ENCODE measurements around the gene IL20RB. TPM values are rescaled to one million over a fixed set of nuclear protein-coding genes. Genes with fewer than 3 reads are reported as not detected.
"Not testable (repeated sequence)": the region's sequence is repeated elsewhere in the genome, so short reads cannot be mapped to it uniquely, and the experiment has no call there.

The IL20RB gene
- total and polyA plus RNA-seq, 12 donors: 0.12 to 1.7 (median 0.71) TPM; not detected in 1

DNA sequence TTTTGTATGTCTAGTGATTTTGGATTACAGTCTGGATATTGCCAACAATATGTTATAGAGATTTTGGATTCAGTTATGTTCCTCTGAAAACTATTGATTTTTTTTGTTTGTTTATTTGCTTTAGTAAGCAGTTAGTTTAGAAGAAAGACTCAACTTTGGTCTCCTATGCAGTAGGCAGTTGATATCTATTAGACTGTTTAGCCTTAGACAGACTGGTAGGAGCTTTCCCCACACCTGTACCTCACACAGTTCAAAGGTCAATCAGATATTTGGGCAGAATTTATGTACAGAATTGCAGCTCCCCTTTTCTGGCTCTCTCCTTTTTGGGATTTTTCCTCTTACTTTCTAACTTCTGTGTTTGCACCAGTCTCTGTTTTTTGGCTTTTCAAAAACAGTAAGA is 42.3 kb downstream of the IL20RB start:
- Histone ChIP-seq H3K4me1 (replicated peaks in 1 of 2) (peaks cover 0 to 4% of the 10 kb centered on the region in 2 donors), H3K27ac (no peak overlapping the region), H3K4me3 (no peak overlapping the region), H3K9me3 (replicated peaks in 1 of 3) (no peaks in the 10 kb centered on the region), H3K36me3 (replicated peaks in 1 of 2) (no peaks in the 10 kb centered on the region), H3K27me3 (no peaks in the 10 kb centered on the region)
- no peak for DNase-seq
- TF ChIP-seq, protein P1, sequence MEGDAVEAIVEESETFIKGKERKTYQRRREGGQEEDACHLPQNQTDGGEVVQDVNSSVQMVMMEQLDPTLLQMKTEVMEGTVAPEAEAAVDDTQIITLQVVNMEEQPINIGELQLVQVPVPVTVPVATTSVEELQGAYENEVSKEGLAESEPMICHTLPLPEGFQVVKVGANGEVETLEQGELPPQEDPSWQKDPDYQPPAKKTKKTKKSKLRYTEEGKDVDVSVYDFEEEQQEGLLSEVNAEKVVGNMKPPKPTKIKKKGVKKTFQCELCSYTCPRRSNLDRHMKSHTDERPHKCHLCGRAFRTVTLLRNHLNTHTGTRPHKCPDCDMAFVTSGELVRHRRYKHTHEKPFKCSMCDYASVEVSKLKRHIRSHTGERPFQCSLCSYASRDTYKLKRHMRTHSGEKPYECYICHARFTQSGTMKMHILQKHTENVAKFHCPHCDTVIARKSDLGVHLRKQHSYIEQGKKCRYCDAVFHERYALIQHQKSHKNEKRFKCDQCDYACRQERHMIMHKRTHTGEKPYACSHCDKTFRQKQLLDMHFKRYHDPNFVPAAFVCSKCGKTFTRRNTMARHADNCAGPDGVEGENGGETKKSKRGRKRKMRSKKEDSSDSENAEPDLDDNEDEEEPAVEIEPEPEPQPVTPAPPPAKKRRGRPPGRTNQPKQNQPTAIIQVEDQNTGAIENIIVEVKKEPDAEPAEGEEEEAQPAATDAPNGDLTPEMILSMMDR (IDR thresholded peaks at IDR 0.05): no peak
- TF ChIP-seq POLR2A (IDR thresholded peaks at IDR 0.05): no peak
- intact Hi-C loops (cut with DNase I): no loop called here

DNA sequence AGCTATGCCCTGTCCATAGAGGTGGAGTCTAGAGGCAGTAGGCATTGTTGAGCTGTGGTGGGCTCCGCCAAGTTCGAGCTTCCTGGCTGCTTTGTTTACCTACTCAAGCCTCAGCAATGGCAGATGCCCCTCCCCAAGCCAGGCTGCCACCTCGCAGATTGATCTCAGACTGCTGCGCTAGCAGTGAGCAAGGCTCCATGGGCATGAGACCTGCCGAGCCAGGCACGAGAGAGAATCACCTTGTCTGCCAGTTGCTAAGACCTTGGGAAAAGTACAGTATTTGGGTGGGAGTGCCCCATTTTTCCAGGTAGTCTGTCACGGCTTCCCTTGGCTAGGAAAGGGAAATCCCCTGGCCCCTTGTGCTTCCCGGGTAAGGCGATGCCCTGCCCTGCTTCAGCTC is 49.6 kb downstream of the IL20RB start:
- not testable (repeated sequence) for DNase-seq

DNA sequence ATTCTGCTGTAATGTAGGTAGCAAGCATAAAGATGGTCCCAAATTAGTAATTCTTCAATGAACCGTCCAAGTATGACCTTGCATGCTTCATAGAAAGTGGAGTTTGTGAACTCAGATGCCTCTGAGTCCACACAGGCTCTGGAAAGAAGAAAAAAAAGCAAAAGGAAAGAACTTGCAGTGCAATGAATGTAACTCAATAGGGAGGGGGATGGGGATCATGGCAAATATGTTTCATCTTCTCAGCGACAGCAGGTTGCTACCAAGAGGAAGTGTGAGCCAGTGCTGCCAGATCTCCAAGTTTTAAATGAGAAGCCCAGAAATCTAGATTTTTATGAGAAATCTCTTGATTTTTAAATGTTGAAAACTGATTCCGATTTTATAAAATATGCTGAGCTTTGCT is 50.3 kb downstream of the IL20RB start:
- Histone ChIP-seq H3K27me3 (no peaks in the 10 kb centered on the region), H3K4me1 (replicated peaks in 1 of 2) (no peaks in the 10 kb centered on the region), H3K27ac (no peak overlapping the region), H3K36me3 (replicated peaks in 1 of 2) (no peaks in the 10 kb centered on the region), H3K4me3 (no peak overlapping the region), H3K9me3 (replicated peaks in 1 of 3) (no peaks in the 10 kb centered on the region)
- TF ChIP-seq POLR2A (IDR thresholded peaks at IDR 0.05): no peak
- TF ChIP-seq, protein P1 (IDR thresholded peaks at IDR 0.05): no peak
- WGBS, 4 donors: 56 to 61% (median 59%) methylated on average over 3 of the region's 3 CpGs
- DNase-seq: no peak
- intact Hi-C loops (cut with DNase I): no loop called here

More for the DNA sequence above, 49.6 kb downstream of the IL20RB start:
- H3K4me1 ChIP-seq (replicated peaks in 1 of 2); H3K27ac ChIP-seq; H3K9me3 ChIP-seq (replicated peaks in 1 of 3); H3K27me3 ChIP-seq; H3K4me3 ChIP-seq; H3K36me3 ChIP-seq (replicated peaks in 1 of 2); intact Hi-C loops (cut with DNase I): not testable (repeated sequence)
- 84 to 93% (median 90%) methylated on average over 5 to 9 of the region's 9 CpGs for WGBS, 4 donors

DNA sequence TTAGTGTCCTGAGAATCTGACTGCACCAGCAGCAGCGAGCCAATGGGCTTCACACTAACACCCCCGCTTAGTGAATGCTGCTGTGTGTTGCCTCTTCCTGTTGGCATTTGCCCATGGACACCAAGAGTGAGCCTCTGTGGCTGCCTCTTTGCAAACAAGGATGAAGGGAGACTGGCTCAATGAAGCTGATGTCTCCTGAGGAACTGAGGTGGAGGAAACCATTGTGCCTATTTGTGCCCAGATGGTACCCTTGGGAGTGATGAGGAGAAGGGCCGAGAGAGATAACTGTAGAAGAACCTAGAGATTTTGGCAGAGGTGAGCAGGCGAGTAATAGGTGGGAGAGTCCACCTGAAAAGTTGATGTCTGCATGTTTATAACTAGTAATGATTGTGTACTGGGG is 51.2 kb downstream of the IL20RB start:
- WGBS, 4 donors: 81 to 96% (median 88%) methylated on average over 3 to 4 of the region's 4 CpGs
- TF ChIP-seq, protein P1 (IDR thresholded peaks at IDR 0.05): no peak
- intact Hi-C loops (cut with DNase I): no loop called here
- Histone ChIP-seq H3K27me3 (no peaks in the 10 kb centered on the region), H3K27ac (no peak overlapping the region), H3K36me3 (replicated peaks in 1 of 2) (no peaks in the 10 kb centered on the region), H3K4me1 (replicated peaks in 1 of 2) (no peaks in the 10 kb centered on the region), H3K4me3 (no peak overlapping the region), H3K9me3 (replicated peaks in 1 of 3) (no peaks in the 10 kb centered on the region)
- no peak for DNase-seq

DNA sequence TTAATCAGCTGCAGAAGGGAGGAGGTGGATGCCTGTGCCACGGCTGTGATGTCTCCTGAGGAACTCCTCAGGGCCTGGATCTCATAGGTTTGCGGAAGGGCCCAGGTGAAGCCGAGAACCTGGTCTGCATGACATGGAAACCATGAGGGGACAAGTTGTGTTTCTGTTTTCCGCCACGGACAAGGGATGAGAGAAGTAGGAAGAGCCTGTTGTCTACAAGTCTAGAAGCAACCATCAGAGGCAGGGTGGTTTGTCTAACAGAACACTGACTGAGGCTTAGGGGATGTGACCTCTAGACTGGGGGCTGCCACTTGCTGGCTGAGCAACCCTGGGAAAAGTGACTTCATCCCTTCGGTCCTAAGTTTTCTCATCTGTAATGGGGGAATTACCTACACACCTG is 52.4 kb downstream of the IL20RB start:
- no peak overlapping the region for H3K4me3 ChIP-seq
- no peak for DNase-seq
- H3K36me3 ChIP-seq (replicated peaks in 1 of 2): no peaks in the 10 kb centered on the region
- TF ChIP-seq, protein P1 (IDR thresholded peaks at IDR 0.05): no peak
- TF ChIP-seq POLR2A (IDR thresholded peaks at IDR 0.05): no peak
- no peaks in the 10 kb centered on the region for H3K9me3 ChIP-seq (replicated peaks in 1 of 3)
- peaks cover 0 to 3% of the 10 kb centered on the region in 2 donors for H3K4me1 ChIP-seq (replicated peaks in 1 of 2)
- 91 to 96% (median 96%) methylated on average over 6 of the region's 6 CpGs for WGBS, 4 donors
- no peaks in the 10 kb centered on the region for H3K27me3 ChIP-seq
- intact Hi-C loops (cut with DNase I): loop anchor here (5.0 to 10.0 kb wide), 4 partner anchors 153 to 935 kb away; partner anchors contain the start of gene STAG1 (in 1 of the 2)
- no peak overlapping the region for H3K27ac ChIP-seq

Measured in adrenal gland (tissue), 12 donors.